ENCODE data around the gene HLF. TPM values are rescaled to one million over a fixed set of nuclear protein-coding genes. Genes with fewer than 3 reads are reported as not detected.

The HLF gene
- total and polyA plus RNA-seq, 2 experiments from 2014 or later = 0.28 TPM; not detected in 1

GRCh38 chr17:55334285-55334684, 69.5 kb downstream of the HLF start:
- DNase-seq (ENCODE audit: low spot score) = no peak
- no peak for ATAC-seq
- Histone ChIP-seq H4K20me1 (replicated peaks; ENCODE audit: insufficient read depth) (no peaks in the 10 kb centered on the region), H3K27me3 (ENCODE audit: insufficient read depth) (no peaks in the 10 kb centered on the region), H3K36me3 (ENCODE audit: insufficient read depth) (no peaks in the 10 kb centered on the region), H3F3A (replicated peaks; ENCODE audit: low read depth) (no peaks in the 10 kb centered on the region), H3K9me2 (ENCODE audit: insufficient read depth) (no peaks in the 10 kb centered on the region), H3K4me3 (no peak overlapping the region), H3K4me2 (no peak overlapping the region), H3K27ac (ENCODE audit: low read depth) (no peak overlapping the region), H3K4me1 (ENCODE audit: insufficient read depth) (peaks cover 15% of the 10 kb centered on the region), H2AFZ (peak overlapping the region; percentile 28; the same call in 1 of the 2 replicates), H3K79me2 (replicated peaks; ENCODE audit: insufficient read depth) (no peaks in the 10 kb centered on the region)
- H3K4me3 Mint-ChIP-seq = no peak overlapping the region
- TF ChIP-seq, protein P1, sequence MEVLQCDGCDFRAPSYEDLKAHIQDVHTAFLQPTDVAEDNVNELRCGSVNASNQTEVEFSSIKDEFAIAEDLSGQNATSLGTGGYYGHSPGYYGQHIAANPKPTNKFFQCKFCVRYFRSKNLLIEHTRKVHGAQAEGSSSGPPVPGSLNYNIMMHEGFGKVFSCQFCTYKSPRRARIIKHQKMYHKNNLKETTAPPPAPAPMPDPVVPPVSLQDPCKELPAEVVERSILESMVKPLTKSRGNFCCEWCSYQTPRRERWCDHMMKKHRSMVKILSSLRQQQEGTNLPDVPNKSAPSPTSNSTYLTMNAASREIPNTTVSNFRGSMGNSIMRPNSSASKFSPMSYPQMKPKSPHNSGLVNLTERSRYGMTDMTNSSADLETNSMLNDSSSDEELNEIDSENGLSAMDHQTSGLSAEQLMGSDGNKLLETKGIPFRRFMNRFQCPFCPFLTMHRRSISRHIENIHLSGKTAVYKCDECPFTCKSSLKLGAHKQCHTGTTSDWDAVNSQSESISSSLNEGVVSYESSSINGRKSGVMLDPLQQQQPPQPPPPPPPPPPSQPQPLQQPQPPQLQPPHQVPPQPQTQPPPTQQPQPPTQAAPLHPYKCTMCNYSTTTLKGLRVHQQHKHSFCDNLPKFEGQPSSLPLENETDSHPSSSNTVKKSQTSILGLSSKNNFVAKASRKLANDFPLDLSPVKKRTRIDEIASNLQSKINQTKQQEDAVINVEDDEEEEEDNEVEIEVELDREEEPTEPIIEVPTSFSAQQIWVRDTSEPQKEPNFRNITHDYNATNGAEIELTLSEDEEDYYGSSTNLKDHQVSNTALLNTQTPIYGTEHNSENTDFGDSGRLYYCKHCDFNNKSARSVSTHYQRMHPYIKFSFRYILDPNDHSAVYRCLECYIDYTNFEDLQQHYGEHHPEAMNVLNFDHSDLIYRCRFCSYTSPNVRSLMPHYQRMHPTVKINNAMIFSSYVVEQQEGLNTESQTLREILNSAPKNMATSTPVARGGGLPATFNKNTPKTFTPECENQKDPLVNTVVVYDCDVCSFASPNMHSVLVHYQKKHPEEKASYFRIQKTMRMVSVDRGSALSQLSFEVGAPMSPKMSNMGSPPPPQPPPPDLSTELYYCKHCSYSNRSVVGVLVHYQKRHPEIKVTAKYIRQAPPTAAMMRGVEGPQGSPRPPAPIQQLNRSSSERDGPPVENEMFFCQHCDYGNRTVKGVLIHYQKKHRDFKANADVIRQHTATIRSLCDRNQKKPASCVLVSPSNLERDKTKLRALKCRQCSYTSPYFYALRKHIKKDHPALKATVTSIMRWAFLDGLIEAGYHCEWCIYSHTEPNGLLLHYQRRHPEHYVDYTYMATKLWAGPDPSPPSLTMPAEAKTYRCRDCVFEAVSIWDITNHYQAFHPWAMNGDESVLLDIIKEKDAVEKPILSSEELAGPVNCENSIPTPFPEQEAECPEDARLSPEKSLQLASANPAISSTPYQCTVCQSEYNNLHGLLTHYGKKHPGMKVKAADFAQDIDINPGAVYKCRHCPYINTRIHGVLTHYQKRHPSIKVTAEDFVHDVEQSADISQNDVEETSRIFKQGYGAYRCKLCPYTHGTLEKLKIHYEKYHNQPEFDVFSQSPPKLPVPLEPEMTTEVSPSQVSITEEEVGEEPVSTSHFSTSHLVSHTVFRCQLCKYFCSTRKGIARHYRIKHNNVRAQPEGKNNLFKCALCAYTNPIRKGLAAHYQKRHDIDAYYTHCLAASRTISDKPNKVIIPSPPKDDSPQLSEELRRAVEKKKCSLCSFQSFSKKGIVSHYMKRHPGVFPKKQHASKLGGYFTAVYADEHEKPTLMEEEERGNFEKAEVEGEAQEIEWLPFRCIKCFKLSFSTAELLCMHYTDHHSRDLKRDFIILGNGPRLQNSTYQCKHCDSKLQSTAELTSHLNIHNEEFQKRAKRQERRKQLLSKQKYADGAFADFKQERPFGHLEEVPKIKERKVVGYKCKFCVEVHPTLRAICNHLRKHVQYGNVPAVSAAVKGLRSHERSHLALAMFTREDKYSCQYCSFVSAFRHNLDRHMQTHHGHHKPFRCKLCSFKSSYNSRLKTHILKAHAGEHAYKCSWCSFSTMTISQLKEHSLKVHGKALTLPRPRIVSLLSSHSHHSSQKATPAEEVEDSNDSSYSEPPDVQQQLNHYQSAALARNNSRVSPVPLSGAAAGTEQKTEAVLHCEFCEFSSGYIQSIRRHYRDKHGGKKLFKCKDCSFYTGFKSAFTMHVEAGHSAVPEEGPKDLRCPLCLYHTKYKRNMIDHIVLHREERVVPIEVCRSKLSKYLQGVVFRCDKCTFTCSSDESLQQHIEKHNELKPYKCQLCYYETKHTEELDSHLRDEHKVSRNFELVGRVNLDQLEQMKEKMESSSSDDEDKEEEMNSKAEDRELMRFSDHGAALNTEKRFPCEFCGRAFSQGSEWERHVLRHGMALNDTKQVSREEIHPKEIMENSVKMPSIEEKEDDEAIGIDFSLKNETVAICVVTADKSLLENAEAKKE (CRISPR knock-in tag; IDR thresholded peaks at IDR 0.05) = no peak
- TF ChIP-seq ZNF331 (CRISPR knock-in tag; IDR thresholded peaks at IDR 0.05; ENCODE audit: low read depth) (no peak), NANOG (IDR thresholded peaks at IDR 0.05; ENCODE audit: borderline replicate concordance) (no peak), REST (IDR thresholded peaks at IDR 0.05; ENCODE audit: unreplicated experiment) (no peak), STAT1 (IDR thresholded peaks at IDR 0.05; ENCODE audit: unreplicated experiment) (no peak), POLR2AphosphoS5 (IDR thresholded peaks at IDR 0.05; ENCODE audit: low read depth) (no peak), ETS1 (IDR thresholded peaks at IDR 0.05) (no peak), CREB1 (CRISPR knock-in tag; IDR thresholded peaks at IDR 0.05; ENCODE audit: low read depth) (no peak), JUNB (IDR thresholded peaks at IDR 0.05; ENCODE audit: unreplicated experiment) (no peak), EZH2 (IDR thresholded peaks at IDR 0.05; ENCODE audit: low read depth, unreplicated experiment) (no peak)
- no peak overlapping the region for H3K27ac Mint-ChIP-seq
- no peaks in the 10 kb centered on the region for H3K36me3 Mint-ChIP-seq (ENCODE audit: low read depth)
- peaks cover 14% of the 10 kb centered on the region for H3K4me1 Mint-ChIP-seq
- H3K9me3 Mint-ChIP-seq = no peaks in the 10 kb centered on the region
- H3K27me3 Mint-ChIP-seq (ENCODE audit: insufficient read depth, low read depth, poor library complexity) = peaks cover 5% of the 10 kb centered on the region

Measured in GM23338 (cell line).